Adrenal gland (tissue), 12 donors: ENCODE results near the gene TMEM97. TPM values are rescaled to one million over a fixed set of nuclear protein-coding genes. Genes with fewer than 3 reads are reported as not detected.
A peak's percentile ranks its signal among the peaks of the same experiment; 100 is the strongest.

Experiments used
- DNase-seq, 7 donors: peaks; one replicate each; pipeline ENCODE4 v3.0.0-alpha.2; 2019 to 2020
- H3K27ac ChIP-seq, 5 donors: fragments of 200-600 bp; sonication (generic) in 4 of 5; 1 replicate in 3 of 5; 2 replicates in 2 of 5; pipeline versions ENCODE4 v1.5.1 to v1.8.0; 2016 to 2020; ENCODE audit warnings: mild to moderate bottlenecking in 1 of 5
- H3K27me3 ChIP-seq: fragments of 200-600 bp; 2 replicates; pipeline ENCODE4 v1.8.0; 2021
- H3K36me3 ChIP-seq, 2 donors: fragments of 200-600 bp; replicated peaks in 1 of 2; 1 replicate in 1 of 2; 2 replicates in 1 of 2; pipeline versions ENCODE4 v1.5.1 to v1.8.0; 2018 to 2022
- H3K4me1 ChIP-seq, 2 donors: fragments of 200-600 bp; replicated peaks in 1 of 2; 1 replicate in 1 of 2; 2 replicates in 1 of 2; pipeline versions ENCODE4 v1.5.1 to v1.8.0; 2018 to 2021
- H3K4me3 ChIP-seq, 4 donors: fragments of 200-600 bp; sonication (generic) in 3 of 4; one replicate each; pipeline ENCODE4 v1.5.1; 2016 to 2018
- H3K9me3 ChIP-seq, 3 donors: fragments of 200-600 bp; sonication (generic) in 1 of 3; replicated peaks in 1 of 3; 1 replicate in 2 of 3; 2 replicates in 1 of 3; pipeline versions ENCODE4 v1.5.1 to v1.8.0; 2016 to 2021
- POLR2A ChIP-seq, 2 donors: fragments of 450-650 bp; IDR thresholded peaks; one replicate each; pipeline ENCODE4 v1.6.1; 2017; ENCODE audit warnings: antibody characterized with exemption in 2 of 2, mild to moderate bottlenecking in 2 of 2, moderate library complexity in 1 of 2
- WGBS, 4 donors: extraction: QIAGEN DNeasy Blood & Tissue Kit in 2 of 4; methylation state at CpG; one replicate each; pipeline versions ENCODE4 v1.1.5 to v1.1.7; 2013 to 2017; 5-methylcytosine and 5-hydroxymethylcytosine counted together
- intact Hi-C, 2 donors: fragments of 100-400 bp; cut with DNase I; formaldehyde crosslinking; loops; one replicate each; pipeline versions ENCODE4 v1.14.1 to v1.15.0; 2022 to 2023
- polyA plus RNA-seq, 3 donors: library from polyadenylated mRNA; stranded (reverse); fragments of 200-250 nt in 2 of 3; fragments of 350-450 nt in 1 of 3; fragmentation: Illumina TruSeq in 1 of 3; extraction: RNeasy Lipid Tissue Mini Kit (QIAGEN cat#74804) in 1 of 3; gene quantifications; one replicate each; pipeline ENCODE4 v1.2.3, GENCODE V29; 2013 to 2014
- total RNA-seq, 9 donors: library from RNA; depleted of rRNA in 4 of 9; stranded (reverse); fragments of >200 nt in 4 of 9; fragments of 120-200 nt in 1 of 9; fragmentation: NEBNext Ultra II Directional in 1 of 9; extraction: Animal tissue kit (Norgen Biotek cat#: 25700) in 1 of 9; gene quantifications; one replicate each; pipeline versions ENCODE4 v1.1.0 to v1.2.4, GENCODE V29; 2013 to 2023
- TF ChIP-seq, protein P1 (sequence below), 6 experiments: fragments of 450-650 bp in 4 of 6; fragments of 200-600 bp in 2 of 6; sonication (generic) in 1 of 6; IDR thresholded peaks; 1 replicate in 5 of 6; 2 replicates in 1 of 6; pipeline versions ENCODE4 v1.5.1 to v1.8.0; 2016 to 2021; ENCODE audit warnings: antibody characterized with exemption in 6 of 6, mild to moderate bottlenecking in 2 of 6, moderate library complexity in 1 of 6
- donor health status: healthy with polysubstance abuse.
- donor health status: Bipolar disorder and iron deficiency.
- donor health status: DM: yes; HTN: yes; CAD: no.
- donor health status: DM: no; HTN: no; CAD: no.
- donor health status: DM: no; HTN: no; CAD: no.
- donor health status: DM: yes; HTN: yes; CAD: no.

TMEM97 gene
- total and polyA plus RNA-seq, 12 donors = 6.5 to 779 (median 33.8) TPM

- peak; percentile 94 to 95 for TF ChIP-seq POLR2A (IDR thresholded peaks at IDR 0.05)
- TF ChIP-seq, protein P1, sequence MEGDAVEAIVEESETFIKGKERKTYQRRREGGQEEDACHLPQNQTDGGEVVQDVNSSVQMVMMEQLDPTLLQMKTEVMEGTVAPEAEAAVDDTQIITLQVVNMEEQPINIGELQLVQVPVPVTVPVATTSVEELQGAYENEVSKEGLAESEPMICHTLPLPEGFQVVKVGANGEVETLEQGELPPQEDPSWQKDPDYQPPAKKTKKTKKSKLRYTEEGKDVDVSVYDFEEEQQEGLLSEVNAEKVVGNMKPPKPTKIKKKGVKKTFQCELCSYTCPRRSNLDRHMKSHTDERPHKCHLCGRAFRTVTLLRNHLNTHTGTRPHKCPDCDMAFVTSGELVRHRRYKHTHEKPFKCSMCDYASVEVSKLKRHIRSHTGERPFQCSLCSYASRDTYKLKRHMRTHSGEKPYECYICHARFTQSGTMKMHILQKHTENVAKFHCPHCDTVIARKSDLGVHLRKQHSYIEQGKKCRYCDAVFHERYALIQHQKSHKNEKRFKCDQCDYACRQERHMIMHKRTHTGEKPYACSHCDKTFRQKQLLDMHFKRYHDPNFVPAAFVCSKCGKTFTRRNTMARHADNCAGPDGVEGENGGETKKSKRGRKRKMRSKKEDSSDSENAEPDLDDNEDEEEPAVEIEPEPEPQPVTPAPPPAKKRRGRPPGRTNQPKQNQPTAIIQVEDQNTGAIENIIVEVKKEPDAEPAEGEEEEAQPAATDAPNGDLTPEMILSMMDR (IDR thresholded peaks at IDR 0.05) = no peak
- peak; percentile 95 to 97 (median 96) for DNase-seq
- Histone ChIP-seq H3K27ac (peak within 1 kb of the TSS; percentile 58 to 97 (median 88)), H3K4me3 (peak within 1 kb of the TSS; percentile 53 to 97 (median 89)), H3K4me1 (peaks cover 16 to 21% of the 10 kb centered on the region in 2 donors), H3K9me3 (no peaks in the 10 kb centered on the region), H3K36me3 (peaks cover 0 to 67% of the 10 kb centered on the region in 2 donors), H3K27me3 (no peaks in the 10 kb centered on the region)
- intact Hi-C loops = no loop called here
- 0 to 1% (median 0%) methylated on average over 3 to 80 of the region's 80 CpGs for WGBS, 4 donors
These were observed 38.3 kb downstream of the TMEM97 start, which contains the start of gene POLDIP2 for GRCh38 chr17:28357061-28357900. POLDIP2 (minus strand) TSS chr17:28357527; CDS start chr17:28357448, 79 bp downstream.

- intact Hi-C loops = no loop called here
- Histone ChIP-seq H3K4me3 (peak overlapping the region; percentile 31 to 97 (median 70)), H3K27ac (peak overlapping the region in 4 of 5 donors; percentile 59 to 97 (median 90)), H3K36me3 (peaks cover 0 to 67% of the 10 kb centered on the region in 2 donors), H3K9me3 (no peaks in the 10 kb centered on the region), H3K4me1 (peaks cover 16 to 21% of the 10 kb centered on the region in 2 donors), H3K27me3 (no peaks in the 10 kb centered on the region)
- TF ChIP-seq POLR2A (IDR thresholded peaks at IDR 0.05) = no peak
- TF ChIP-seq, protein P1 (IDR thresholded peaks at IDR 0.05) = no peak
- 3 to 6% (median 3%) methylated on average over 4 of the region's 4 CpGs for WGBS, 4 donors
- no peak for DNase-seq
These were observed 38.8 kb downstream of the TMEM97 start for GRCh38 chr17:28357901-28358197.

- H3K4me3 ChIP-seq = no peak overlapping the region
- H3K27ac ChIP-seq = no peak overlapping the region
- H3K36me3 ChIP-seq = peaks cover 0 to 55% of the 10 kb centered on the region in 2 donors
- no peak for DNase-seq
- no peaks in the 10 kb centered on the region for H3K27me3 ChIP-seq
- TF ChIP-seq, protein P1 (IDR thresholded peaks at IDR 0.05) = no peak
- no peak for TF ChIP-seq POLR2A (IDR thresholded peaks at IDR 0.05)
- no peaks in the 10 kb centered on the region for H3K9me3 ChIP-seq
- intact Hi-C loops = no loop called here
- H3K4me1 ChIP-seq = peaks cover 4 to 5% of the 10 kb centered on the region in 2 donors
- WGBS, 4 donors = 91 to 96% (median 93%) methylated on average over 5 of the region's 5 CpGs
These were observed 44.2 kb downstream of the TMEM97 start for GRCh38 chr17:28363186-28363585.

DNA sequence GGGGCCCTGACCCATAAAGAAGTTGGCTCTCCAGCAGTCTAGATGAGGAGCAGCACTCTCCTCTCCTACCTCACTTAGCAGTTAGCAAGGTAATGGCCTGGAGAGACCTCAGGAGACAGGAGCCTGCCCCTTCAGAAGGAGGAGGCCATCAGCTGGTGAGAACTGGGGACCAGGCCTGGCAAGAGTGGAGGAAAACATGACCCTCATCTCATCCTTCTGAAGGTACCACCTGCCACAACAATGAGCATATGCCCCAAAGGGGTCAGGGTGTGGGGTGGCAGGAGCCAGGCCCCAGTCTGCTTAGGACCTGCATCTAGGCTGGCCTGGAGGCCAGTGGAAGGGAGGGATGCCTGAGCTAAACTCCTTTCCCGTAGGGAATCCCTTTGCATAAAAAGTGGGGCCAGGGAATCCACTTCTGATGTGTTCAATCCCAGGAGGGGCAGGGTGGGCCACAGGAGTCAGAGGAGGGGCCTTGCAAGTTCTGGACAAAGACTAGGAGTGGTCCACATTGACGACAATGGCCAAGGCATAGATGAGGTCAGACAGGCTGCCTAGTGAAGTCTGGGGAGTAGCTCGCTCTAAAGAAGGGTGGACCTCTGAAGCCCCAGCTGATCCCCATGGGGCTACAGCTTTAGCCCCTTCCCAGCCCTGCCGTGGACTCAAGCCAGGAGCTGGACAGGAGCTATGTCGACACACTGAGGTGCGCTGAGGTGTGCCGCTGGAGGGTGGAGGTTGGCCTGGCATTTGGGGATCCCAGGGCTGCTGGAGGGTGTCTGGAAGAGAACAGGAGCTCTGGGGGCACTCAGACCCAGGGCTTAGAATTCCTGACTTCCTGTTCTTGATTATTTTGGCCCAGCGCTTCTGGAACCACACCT is 45.0 kb downstream of the TMEM97 start:
- Histone ChIP-seq H3K9me3 (no peaks in the 10 kb centered on the region), H3K36me3 (peaks cover 0 to 55% of the 10 kb centered on the region in 2 donors), H3K27ac (no peak overlapping the region), H3K4me3 (no peak overlapping the region), H3K4me1 (no peaks in the 10 kb centered on the region), H3K27me3 (no peaks in the 10 kb centered on the region)
- no peak for TF ChIP-seq POLR2A (IDR thresholded peaks at IDR 0.05)
- TF ChIP-seq, protein P1 (IDR thresholded peaks at IDR 0.05) = no peak
- DNase-seq = no peak
- intact Hi-C loops = no loop called here
- 83 to 91% (median 88%) methylated on average over 7 to 8 of the region's 8 CpGs for WGBS, 4 donors
